Ammon's horn (tissue), 1 donor: Measurements from ENCODE around the gene POP4.
"Not testable (repeated sequence)": the region's sequence is repeated elsewhere in the genome, so short reads cannot be mapped to it uniquely, and the experiment has no call there.

Experiments
- DNase-seq: peaks from one replicate; pipeline ENCODE4 v3.0.0-alpha.2; 2016; ENCODE audit warnings: low spot score

Gene POP4

GRCh38 chr19:29610574-29611271 is 4.6 kb downstream of the POP4 start:
- DNase-seq = peak; percentile 91

GRCh38 chr19:29612121-29612520 is 6.0 kb downstream of the POP4 start:
- DNase-seq = no peak

DNA sequence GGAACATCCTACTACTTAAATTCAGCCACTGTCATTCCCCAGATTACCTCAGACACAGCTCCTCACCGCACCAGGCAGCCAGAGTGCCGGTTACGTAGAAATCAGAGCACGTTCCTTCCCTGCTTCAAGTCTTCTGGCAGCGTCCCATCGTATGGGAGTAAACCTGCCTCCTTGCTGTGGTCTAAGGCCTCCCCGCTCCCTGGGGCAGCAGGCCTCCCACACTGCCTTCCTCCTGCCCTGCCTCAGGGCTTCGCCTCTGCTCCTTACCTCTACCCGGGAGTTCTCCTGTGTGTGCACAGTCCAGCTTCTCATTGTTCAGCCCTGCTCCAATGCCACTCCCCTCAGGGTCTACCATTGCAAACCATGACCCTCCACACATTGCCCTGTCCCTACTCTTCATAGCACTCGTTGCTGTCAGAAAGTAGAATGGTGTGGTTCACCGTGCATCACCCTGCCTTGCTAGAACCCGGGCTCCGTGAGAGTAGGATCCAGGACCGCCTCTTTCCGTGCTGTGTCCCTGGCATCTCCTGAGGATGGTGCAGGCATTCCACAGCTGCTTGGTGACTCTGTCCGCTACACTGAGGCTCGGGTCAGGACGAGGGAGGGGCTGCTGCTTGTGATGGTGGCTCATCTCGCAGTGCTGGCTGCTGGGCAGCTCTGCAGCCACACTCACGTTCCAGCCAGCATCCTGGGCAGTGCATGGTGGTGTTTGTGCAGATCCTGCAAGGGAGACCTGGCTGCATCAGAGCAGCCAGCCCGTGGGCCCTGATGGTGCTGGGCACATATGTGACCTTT is 6.9 kb downstream of the POP4 start:
- no peak for DNase-seq

DNA sequence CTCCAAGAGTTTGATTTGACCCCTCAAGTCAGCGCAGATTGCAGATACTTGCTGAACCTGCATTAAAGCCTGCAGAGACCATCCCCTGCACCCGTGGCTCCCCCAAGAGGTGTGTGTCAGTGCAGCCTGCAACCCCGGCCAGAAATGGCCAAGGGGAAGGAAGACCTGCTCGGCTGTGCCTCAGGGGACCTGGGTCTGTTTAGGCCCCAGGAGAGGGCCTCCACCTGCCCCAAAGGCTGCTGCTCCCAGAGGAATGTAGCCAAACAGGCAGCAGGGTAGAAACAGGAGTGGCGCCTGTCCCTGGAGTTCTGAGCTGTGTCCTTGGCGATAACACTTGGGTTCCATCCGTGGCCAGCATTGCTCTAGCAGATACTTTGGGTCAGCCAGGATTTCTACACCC is 8.0 kb downstream of the POP4 start:
- DNase-seq = no peak

GRCh38 chr19:29614780-29615179 is 8.7 kb downstream of the POP4 start:
- no peak for DNase-seq

DNA sequence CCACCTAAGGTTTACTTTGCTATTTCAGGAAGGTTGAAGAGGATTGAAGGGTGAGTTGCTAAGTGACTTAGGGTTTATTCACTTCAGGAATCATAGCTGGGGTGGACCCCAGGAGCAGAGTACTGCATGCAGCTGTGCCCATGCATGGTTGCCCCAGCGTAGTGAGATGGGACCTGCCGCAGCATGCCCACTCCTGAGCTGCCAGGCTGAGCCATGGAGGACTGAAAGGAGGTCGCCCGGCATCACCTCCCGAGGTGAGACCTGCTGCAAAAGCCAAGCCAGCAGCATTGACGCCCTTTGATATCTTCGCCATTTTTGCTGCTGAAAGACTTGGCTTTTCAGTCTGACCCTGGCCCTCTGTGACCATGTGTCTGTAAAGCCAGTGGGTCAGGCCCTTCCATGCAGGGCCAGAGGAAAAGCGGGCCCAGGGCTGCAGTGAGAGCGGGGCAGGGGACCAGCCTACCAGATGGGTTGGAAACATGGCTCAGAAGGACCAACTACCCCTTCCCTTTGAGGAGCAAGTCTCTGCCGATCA is 9.9 kb downstream of the POP4 start:
- no peak for DNase-seq

DNA sequence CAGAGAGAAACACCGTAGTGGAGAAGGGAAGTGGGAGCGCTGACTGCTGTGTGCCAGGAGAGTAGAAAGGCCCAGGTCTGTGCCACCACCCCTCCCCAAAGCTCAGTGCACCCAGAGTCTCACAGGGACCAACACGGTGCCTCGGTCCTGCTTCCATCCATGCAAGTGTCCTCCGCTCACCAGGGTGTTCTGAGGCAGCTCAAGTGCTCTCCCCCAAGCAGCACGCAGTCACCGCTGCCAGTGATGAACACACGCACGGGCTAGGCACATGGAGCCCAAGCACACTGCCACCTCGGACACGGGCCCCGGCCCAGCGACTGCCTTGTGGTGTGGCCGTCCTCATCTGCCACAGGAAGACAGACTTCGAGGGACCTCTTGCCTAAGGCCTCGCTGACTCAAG is 10.5 kb downstream of the POP4 start:
- DNase-seq = no peak

- no peak for DNase-seq
These were observed 11.5 kb downstream of the POP4 start for GRCh38 chr19:29617366-29618266.

DNA sequence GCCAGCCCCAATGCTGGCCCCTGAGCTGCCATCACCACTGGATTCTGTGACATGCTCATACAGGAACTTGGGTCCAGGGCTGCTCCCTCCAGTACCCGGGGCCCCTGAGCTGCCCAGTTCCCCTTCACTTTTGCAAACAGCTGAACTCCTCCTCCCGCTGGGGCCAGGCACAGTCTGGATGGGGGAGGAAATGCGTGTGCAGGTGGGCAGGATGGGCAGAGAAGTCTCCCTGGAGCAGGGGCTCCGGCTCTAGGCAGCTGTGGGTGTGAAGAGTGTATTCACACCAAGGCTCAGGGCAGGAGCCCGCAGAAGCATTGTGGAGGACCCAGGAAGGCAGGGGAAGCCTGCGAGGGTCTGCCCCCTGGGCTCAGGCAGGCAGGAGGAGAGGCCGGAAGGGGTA is 12.4 kb downstream of the POP4 start:
- no peak for DNase-seq

- no peak for DNase-seq
These were observed 12.8 kb downstream of the POP4 start for GRCh38 chr19:29618871-29619270.

- no peak for DNase-seq
These were observed 14.9 kb downstream of the POP4 start for GRCh38 chr19:29620931-29621351.

GRCh38 chr19:29622166-29623070 is 16.3 kb downstream of the POP4 start:
- DNase-seq = no peak

- DNase-seq = no peak
These were observed 17.8 kb downstream of the POP4 start for GRCh38 chr19:29623726-29624488.

- no peak for DNase-seq
These were observed 18.6 kb downstream of the POP4 start for GRCh38 chr19:29624489-29625185.

DNA sequence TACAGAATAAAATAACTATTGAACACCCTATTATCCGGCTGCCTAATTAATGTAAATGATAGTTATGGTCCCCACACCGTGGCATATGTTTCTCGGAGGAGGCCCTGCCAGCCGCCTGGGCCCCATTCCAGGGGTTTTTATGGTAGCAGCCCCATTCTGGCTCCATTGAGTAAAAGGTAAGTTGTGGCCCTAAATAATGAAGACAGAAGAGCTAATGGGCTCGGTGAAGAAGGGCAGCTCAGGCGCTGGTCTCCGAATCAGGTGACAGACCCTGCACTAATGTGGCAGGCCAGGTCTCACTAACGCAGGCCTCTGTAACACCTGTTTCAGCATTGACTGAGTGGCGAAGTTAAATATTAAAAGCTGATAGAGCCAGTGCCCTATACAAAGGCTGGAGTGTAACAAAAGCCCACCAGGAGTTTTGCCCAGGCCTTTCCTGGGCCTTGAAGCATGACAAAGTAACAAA is 19.1 kb downstream of the POP4 start:
- no peak for DNase-seq

DNA sequence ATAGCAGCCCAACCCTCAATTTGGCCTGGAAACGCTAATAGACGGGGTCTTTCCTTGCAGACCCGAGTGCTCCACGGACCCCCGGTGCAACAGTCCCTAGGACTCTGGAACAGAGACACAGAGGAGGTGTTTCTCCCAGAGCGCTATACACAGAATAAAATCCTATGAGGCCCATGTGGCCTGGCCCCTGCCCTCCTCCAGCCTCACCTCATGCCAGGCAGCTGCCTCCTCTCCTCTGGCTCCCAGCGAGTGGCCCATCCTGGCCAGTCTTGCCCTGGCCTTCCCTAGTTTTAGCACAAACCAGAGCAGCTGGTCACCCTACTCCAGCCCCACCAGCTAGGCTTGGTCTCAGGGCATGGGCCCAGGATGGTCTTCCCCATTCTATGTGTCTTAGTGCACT is 20.3 kb downstream of the POP4 start:
- DNase-seq = no peak

GRCh38 chr19:29626832-29627231 is 20.7 kb downstream of the POP4 start:
- not testable (repeated sequence) for DNase-seq

DNA sequence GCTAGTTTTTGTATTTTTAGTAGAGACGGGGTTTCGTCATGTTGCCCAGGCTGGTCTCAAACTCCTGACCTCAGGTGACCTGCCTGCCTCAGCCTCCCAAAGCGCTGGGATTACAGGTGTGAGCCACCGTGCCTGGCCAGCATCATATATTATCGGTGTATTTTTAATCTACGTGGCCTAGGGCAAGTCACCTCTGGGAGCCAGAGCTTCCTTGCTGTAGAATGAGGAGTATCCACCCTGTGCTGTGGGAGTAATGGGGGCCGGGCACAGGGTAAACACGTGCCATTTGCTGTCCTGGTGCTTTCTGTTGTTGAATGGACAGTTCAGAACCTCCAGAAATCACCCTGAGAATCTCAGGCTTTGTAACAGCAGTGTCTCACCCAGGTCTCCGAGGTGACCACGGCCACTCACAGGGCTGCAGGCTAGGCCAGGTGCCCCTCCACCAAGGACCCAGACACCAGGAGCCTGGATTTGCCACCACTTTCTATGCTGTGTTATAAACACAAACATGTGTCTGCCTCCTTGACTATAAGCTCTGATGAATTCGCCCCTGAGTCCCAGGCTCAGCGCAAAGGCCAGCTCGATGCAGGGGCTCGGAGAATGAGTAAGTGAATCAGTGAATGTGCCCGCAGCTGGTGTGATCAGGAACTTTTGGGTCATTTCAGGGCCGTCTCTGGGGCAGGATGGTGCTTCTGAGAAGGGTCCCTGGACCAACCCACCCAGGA is 22.7 kb downstream of the POP4 start:
- no peak for DNase-seq
